H1 (cell line): Measurements from ENCODE around the gene IDUA. TPM values are rescaled to one million over a fixed set of nuclear protein-coding genes. Genes with fewer than 3 reads are reported as not detected.

ENCODE experiments used
- FOSL1 ChIP-seq: IDR thresholded peaks from 2 replicates; pipeline ENCODE4 v1.6.1; 2011; ENCODE audit warnings: mild to moderate bottlenecking, low read depth, low read length, moderate library complexity; ENCODE audit not compliant: insufficient read depth
- SIRT6 ChIP-seq: IDR thresholded peaks from one replicate; pipeline ENCODE4 v1.7.1; 2012; ENCODE audit warnings: low read length, inconsistent platforms
- SIX5 ChIP-seq: IDR thresholded peaks from 2 replicates; pipeline ENCODE4 v1.6.1; 2011; ENCODE audit warnings: mild to moderate bottlenecking, low read depth, low read length
- polyA plus RNA-seq, 7 experiments: library from polyadenylated mRNA; depleted of rRNA in 3 of 7; stranded (reverse) in 5 of 7; unstranded in 2 of 7; fragments of >200 nt in 5 of 7; fragments of 200-250 nt in 2 of 7; gene quantifications; 1 replicate in 5 of 7; 2 replicates in 1 of 7; 4 replicates in 1 of 7; pipeline versions ENCODE4 v1.2.1 to v1.2.3, GENCODE V29; 2011 to 2013; ENCODE audit warnings: missing spikeins in 2 of 7, mixed read lengths in 2 of 7
- total RNA-seq: library from RNA; stranded (reverse); fragmentation: NEBNext Ultra II Directional; extraction: Animal tissue kit (Norgen Biotek cat#: 25700); gene quantifications from 2 replicates; pipeline ENCODE4 v1.2.1, GENCODE V29; 2021

IDUA gene
- total and polyA plus RNA-seq, 2 of the 8 experiments (the other 6 are each of a cell fraction or from before 2014, with no cell fraction given): 2.8 to 4.8 TPM

DNA sequence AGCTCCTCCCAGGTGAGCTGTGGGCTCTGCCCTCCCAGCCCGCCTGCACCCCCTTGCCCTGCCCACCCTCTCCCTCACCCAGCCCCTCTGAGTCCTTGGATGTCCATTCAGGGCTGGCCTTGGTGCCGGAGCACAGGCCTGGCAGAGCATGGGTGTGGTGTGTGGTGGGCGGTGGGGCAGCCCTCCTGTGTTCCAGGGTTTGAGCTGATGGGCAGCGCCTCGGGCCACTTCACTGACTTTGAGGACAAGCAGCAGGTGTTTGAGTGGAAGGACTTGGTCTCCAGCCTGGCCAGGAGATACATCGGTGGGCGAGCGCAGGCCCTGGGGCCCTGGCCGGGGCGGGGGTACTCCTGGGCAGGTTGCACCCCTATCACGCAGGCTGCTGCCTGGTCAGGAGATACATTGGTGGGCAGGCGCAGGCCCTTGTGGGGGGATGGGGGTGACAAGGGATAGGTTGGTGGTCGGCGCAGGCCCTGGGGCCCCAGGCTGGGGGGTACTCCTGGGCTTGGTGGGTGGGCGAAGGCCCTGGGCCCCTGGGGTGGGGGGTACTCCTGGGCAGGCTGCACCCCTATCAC, 13.9 kb downstream of the IDUA start (continued):
- TF ChIP-seq SIX5 (no peak), FOSL1 (no peak), SIRT6 (no peak)
